Stomach (tissue), 4 donors: ENCODE measurements around the gene TNMD.

Experiments
- CTCF ChIP-seq, 7 experiments: fragments of 450-650 bp in 4 of 7; fragments of 200-600 bp in 3 of 7; sonication (generic) in 3 of 7; IDR thresholded peaks; one replicate each; pipeline ENCODE4 v1.5.1; 2016 to 2019; ENCODE audit warnings: antibody characterized with exemption in 7 of 7, control low read depth in 2 of 7, mild to moderate bottlenecking in 1 of 7
- EP300 ChIP-seq: sonication (generic); formaldehyde crosslinking; IDR thresholded peaks from one replicate; pipeline ENCODE4 v1.6.1; 2017; ENCODE audit warnings: antibody characterized with exemption
- POLR2A ChIP-seq, 4 donors: fragments of 450-650 bp; IDR thresholded peaks; one replicate each; pipeline ENCODE4 v1.6.1; 2016; ENCODE audit warnings: antibody characterized with exemption in 4 of 4, control low read depth in 2 of 4, mild to moderate bottlenecking in 1 of 4, moderate library complexity in 1 of 4
- POLR2AphosphoS5 ChIP-seq, 3 donors: sonication (generic); formaldehyde crosslinking; IDR thresholded peaks; one replicate each; pipeline ENCODE4 v1.6.1; 2016; ENCODE audit warnings: antibody characterized with exemption in 3 of 3

DNA sequence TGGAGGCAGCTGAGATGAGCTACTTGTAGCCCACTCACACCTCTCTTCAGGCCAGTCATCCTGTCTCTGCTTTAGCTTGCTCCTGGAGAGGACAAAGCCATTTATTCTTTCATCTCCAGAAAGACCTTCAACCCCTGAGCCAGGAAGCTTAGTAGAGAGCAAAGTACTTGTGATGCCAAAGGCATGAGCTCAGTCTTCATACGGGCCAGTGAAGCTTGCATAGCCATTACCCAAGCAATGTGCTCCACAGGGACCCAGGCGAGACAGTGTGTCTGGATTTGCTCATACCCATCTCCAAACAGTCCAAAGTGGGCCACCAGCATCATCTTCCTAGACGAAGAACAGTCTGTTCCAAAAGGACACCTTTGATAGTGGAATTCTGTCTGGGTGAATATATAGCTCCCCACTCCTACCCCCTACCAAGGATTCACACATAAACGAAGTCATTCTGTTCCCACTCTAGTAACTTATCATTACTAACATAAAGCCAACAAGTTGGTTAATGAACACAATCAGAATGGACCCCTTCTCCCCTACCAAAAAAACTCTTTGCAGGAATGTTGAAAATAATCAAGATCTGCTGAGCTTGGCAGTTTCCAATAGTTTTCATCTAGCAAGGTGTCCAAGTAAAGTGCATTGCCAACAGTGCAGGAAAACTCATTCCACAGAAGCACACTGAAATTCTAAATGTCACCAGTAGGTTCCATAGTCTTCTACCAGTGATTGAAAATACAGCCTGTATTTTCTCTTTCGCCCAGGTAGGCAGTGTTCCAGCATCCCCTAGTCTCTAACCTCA lies 6.7 kb downstream of the TNMD start:
- no peak for TF ChIP-seq CTCF (IDR thresholded peaks at IDR 0.05)
- TF ChIP-seq EP300: no peak
- no peak for TF ChIP-seq POLR2A (IDR thresholded peaks at IDR 0.05)
- TF ChIP-seq POLR2AphosphoS5 (IDR thresholded peaks at IDR 0.05): no peak
